Stimulated activated CD8-positive, alpha-beta memory T cell treated with anti-CD3 and anti-CD28 coated beads, Interleukin-7, amount 100 ng/mL, for 4 hours (primary cell): ENCODE data around the gene ANXA3.
"Not testable (repeated sequence)": the region's sequence is repeated elsewhere in the genome, so short reads cannot be mapped to it uniquely, and the experiment has no call there.

ENCODE experiments used
- DNase-seq, 2 donors: peaks; one replicate each; pipeline ENCODE4 v3.0.0-alpha.2; 2020; ENCODE audit warnings: low read depth in 2 of 2

The ANXA3 gene

DNA sequence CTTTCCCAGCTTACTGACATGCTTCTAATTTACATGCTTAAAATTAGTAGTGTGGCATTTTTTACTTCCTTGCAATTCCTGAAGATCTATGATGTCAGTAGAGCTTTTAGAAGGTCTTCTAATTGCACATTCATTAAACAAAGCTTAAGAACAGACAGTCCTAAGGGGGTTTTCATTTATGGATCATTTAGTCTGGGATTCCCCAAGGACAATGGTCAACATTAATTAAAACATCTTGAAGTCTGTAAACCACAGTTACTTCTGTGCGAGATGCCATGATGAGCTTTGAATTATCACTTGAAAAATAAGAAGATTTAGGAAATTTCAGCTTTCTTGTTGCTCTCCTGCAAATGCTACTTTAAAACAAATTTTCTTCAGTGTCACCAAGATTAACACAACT lies 20.2 kb downstream of the ANXA3 start:
- no peak for DNase-seq

DNA sequence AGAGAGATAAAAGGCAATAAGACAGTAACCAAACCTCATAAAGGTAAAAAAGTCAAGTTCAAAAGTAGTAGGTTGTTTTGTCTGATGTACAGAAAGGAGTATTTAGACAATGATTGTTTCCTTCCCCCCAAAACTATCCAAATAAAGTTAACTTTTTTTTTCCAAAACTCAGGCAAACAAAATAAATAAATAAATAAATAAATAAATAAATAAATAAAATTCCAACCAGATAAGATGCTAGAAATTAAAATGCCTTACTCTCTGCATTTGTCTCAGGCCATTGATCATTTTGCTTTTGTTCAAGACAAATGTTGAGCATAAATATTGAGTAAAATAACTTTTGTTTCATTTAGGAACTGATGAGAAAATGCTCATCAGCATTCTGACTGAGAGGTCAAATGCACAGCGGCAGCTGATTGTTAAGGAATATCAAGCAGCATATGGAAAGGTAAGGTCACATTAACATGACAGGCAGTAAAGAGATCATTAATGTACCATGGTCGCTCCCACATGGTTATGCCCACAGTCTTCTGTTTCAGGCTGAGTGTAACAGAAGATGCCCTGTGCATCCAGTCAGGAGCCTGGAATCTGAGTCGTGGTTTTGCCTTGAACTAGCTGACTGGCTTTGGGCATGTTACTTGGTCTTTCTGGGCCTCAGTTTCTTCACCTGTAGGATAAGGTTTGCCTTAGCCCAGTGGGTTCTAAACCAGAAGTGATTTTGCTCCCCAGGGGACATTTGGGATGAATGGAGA lies 27.3 kb downstream of the ANXA3 start:
- DNase-seq = no peak

DNA sequence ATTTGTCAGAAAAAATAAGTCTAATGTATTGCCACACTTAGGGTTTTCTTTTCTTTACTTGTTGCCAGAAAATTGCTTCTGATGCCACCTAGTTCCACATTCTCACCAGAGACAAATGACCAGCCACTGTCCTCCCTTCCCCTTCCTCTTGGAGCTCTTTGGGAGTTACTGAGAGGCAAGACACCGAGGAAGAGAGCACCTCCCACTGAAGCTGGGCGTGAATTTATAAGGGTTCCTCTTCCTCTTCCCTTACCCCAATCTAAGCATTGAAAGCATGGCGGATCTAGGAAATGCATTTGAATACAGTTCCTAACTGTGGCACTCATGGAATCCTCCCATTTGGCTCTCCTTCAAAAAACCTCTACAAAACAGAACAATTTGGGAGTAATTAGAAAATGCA lies 30.0 kb downstream of the ANXA3 start:
- no peak for DNase-seq

DNA sequence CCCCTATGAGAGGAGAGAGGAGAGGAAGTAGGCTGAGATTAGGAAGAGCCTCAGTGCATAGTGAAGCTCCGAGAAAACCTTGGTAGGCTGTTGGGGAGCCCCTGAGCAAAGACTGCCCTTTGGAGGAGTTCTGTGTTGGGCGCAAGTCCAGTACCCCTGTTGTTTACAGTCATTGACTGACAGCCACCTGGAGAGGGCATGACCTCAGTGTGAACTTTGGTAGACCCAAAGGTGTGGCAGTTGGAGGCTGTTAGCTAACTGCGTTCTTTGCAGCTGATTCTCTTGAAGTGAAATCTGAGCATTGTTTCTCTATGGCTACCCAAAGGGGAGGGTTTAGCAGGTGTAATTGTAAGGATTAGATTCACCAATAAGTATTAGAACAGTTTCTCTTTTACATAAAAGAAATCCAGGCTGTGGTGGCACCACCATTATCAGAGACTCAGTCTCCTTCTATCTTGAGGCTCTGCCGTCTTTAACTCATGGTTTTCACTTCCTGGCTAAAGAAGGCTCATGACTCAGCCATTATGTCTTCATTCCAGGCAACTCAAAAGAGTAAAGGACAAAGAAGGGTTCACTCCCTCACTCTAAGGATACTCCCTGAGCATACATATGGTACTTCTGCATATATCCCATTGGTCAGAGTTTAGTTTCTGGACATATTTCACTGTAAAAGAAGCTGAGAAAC lies 33.4 kb downstream of the ANXA3 start:
- DNase-seq = no peak

DNA sequence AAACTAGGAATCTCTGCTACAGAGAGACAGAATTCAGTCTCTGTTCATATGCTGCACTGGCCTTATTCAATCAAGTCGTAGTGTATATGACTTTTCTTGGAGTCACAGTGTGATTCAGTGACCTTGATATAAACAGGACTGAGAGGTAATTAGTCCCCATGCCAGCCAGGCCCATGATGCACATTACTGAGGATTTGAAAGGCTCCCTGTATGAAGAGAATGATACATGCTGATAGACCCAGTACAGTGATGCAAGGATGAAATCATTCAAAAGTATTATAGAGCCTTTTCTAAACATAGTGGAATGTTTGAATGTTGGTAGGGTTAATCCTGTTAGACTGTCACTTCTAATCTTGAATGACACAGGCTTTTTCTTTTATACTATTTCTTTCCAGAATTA lies 34.1 kb downstream of the ANXA3 start:
- no peak for DNase-seq

DNA sequence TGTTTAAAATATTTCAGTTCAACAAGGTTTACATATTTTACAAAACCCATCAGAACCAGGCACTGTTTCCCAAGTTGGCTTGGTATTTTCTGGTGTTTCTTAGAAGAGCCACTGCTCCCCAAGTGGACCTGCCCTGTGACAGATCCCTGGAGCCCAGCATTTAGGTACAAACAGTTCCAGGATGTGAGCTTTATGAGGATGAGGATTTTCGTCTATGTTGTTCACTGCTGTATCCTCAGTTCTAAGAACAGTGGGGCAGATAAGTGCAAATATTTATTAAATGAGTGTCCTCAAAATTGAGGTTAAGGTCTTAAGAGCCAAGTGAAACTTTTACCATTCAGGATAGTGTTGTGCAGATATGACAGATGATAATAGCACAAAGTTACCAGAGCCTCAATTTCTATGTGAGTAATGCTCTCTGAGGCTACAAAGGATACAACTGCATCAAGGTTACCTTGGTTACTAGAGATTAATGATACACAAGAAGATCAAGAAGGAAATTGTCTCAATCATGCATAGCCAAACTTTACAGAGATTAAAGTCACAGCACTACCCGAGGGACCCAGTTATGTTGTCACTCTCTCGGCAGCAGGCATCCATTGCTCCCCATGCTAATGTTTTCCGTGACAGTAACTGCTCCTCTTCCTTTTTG lies 37.5 kb downstream of the ANXA3 start:
- DNase-seq = no peak

DNA sequence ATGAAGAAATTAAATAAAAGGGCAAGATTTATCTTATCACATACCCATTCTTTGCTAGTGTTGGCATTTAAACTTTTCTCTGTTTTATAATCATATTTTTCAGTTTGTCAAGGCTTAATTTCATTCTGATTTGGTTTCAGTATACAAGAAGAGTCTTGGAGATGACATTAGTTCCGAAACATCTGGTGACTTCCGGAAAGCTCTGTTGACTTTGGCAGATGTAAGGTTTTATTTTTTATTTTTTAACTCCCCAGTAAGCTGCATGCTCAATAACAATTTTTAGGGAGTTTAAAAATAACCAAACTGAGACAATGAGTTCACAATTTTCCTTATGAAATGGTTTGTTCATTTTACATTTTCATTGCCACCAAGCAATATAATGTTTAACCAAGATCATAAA lies 39.8 kb downstream of the ANXA3 start:
- no peak for DNase-seq

DNA sequence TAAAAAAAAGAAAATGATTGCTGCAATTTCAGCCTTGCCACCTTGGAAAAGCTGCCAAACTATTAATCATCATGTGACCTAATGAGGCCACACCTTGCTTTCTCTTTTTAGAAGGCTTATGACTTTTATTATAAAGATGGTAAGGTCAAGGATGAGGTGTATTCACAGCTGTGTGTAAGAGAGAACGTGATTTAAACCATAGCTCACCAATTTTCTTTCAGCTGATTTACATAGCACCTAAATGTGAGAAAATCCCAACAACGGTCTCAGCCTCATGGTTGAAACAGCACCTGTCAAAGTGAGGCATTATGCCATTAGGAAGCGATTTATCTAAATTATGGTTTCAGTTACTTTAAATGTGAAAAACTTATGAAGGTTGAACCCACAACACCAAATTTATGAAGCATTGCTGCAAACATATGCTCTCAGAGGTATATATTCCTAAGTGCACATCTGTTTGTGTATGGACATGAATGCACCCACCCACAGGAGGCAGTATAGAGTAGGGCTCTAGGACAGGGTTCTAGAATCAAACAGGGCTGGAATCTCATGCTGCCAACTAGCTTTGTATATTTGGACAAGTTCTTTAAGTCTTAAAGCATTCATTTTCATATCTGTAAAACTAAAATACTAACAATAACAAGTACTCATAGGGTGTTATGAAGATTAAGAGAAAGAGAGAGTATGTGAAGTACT lies 40.7 kb downstream of the ANXA3 start:
- DNase-seq = no peak

DNA sequence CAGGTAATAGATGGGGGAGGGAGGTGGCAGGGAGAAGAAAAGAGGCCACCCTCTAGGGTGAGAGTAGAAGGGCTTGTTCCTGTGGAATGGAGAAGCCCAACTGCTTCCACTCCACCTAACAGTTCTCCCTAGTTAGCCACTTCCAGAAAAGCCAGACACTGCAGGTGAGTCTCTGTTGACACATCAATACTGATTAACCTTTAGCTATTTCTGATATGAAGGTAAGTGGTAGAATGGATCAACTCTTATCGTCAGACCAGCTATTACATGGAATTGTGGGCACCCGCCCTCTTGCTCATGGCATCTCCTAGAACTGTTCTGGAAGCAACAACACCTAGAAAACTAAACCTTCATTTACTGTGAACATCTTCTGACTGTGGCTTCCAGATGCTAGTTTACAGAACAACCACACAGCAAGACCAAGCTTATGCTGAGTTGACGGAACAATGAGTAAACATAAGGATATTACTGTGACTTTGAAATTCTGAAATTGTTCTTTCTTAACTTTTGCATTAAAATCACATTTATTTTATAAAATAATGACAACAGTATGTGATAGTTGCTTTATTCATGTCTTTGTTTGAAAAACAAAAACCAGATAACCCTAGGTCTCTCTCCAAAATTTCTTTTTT lies 44.7 kb downstream of the ANXA3 start:
- no peak for DNase-seq

DNA sequence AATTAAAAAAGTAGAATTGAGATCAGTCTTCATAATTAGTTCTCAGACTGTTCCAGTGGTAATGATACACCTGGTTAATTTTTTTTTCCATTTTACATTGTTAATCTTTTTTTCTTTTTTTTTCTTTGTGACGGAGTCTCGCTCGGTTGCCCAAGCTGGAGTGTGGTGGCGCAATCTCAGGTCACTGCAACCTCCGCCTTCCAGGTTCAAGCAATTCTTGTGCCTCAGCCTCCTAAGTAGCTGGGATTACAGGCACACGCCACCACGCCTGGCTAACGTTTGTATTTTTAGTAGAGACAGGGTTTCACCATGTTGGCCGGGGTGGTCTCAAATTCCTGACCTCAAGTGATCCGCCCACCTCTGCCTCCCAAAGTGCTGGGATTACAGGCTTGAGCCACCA lies 46.9 kb downstream of the ANXA3 start:
- not testable (repeated sequence) for DNase-seq

DNA sequence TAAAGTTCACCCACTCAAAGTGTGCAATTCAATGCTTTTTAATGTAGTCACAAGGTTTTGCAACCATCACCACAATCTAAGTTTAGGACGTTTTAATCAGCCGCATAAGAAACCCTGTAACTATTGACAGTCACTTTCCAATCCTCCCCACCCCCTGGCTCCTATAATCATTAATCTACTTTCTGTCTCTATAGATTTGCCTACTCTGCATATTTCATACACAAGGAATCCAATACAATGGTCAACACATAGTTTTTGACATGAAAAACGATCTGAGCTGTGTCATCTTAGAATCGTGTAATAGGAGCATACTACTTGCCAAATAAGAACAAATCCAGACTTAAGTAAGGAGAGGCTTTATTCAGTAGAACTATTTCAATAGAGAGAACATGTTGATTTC lies 47.6 kb downstream of the ANXA3 start:
- DNase-seq = no peak

DNA sequence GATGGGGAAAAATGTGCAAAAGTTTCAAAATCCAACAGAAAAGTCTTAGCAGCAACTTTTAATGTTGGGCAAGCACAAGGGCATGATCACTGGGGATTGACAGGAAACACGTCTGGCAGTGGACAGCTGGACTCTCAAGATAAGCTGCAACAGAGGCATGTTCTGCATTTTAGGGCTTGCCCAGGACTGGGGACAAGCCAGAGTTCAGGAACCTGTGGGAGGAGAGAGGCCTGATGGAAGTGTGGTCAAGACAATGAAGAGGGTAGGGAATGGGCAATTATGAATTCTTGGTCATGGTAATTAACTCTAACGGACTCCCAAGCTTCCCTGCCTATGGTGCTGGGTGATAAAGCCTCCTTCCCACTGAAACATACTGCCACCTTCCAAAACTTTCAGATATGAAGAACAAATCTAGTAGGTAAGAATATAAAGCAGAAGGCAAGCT lies 48.4 kb downstream of the ANXA3 start:
- DNase-seq = no peak

DNA sequence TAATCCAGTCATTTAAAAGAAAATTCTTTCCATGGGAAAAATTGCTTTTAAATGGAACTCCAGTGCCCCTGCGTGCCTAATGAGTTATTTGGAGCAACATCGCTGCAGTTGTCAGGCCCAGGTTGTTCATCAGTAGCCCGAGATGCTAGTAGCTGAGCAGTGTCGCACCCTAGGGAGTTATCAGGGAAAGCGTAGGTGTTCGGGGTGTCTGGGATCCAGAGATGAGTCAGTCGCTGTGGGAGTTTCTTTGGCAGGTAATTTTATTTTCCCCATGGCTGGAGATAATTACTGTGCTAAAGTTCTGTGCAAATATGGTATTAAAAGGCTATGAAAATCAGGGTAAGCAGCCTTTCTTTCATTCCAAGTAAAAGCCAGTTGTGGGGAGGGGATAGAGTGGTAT lies 49.4 kb downstream of the ANXA3 start:
- no peak for DNase-seq

DNA sequence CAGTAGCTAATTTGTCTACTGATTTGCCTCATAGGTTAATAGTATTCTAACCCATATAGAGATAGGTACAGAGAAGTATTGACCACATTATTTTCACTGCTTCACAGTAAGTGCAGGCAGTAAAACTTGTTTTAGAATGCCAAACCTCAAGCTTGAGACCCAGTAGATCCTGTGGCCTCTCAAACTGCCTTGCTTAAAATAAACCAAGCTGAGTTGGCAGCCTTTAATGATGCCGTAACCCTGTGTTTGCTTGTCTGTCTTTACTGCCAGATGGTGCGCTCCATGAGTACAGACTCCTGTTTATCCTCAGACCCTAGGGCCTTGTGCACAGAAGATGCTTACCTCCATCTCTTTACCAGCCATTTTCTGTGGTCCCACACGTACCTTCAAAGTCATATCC lies 50.8 kb downstream of the ANXA3 start:
- no peak for DNase-seq

DNA sequence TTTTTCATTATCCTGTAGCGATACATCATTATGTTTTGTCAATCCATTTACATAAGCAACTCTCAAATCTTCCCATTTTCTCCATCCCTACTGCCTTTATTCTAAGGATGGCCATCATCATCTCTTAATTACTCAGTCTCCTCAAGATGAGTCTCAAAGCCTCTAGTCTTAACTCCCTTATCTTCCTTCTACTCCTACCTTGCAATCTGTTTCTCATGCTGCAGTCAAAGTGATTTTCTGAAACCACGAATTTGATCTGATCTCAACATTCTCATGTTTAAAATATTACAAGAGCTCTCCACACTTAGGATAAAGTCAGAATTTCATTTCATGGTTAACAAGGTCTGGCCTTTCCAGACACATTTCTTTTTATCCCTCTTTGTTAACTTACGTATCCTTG lies 51.8 kb downstream of the ANXA3 start:
- DNase-seq = no peak

DNA sequence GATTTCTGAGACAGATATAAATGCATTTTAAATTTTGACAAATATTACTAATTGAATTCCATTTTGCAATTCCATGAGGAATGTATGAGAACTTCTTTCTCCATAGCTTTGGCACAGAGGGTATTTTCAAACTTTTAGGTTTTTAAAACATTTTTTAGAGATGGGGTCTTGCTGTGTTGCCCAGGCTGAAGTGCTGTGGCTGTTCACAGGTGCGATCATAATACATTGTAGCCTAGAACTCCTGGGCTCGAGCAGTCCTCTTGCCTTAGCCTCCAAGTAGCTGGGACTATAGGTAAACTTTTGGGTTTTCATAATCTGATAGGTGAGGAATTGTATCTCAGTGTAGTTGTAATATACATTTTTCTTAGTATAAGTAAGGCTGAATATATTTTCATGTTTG lies 53.4 kb downstream of the ANXA3 start:
- no peak for DNase-seq

DNA sequence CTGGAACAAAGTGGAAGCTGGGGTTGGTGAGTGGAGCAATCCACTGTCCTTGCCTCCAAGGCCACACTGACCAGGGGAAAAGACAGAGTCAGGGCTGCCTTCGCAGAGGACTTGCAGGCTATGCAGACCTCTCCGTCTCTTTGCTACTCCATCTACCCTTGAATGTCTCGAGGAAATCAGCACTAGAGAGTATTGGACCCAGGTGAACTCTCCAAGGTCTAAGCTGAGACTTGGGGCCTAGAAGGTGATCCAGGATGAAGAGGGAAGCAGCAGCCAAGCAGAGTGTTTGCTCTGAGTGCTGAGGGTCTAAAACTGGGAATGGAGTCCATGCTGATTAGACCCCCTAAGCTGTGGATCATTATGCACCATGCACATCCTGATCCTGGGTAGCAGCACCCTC lies 54.5 kb downstream of the ANXA3 start:
- no peak for DNase-seq

DNA sequence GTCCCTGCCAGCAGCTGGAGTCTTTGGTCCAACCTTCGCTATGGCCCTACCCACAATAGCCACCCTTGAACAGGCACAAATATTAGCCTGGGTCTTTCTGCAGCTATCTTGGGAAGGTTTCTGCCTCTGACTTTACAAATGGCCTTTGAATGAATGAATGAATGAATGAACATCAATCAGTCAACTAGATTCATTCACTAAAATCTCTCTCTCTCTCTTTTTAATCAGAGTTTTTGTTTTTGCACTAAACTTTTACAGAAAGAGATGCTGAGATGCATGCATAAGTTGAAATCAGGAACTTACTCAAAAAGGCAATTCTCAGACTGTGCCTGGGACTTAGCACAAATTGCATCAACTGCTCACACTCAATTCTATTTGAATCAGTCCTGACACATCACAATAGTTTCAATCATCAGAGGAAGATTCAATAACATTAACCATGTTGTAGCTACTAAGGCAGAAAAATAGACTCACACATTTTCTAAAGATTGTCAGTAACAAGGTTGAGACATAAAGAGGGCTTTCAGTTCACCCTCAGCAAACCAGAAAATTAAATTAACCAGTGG lies 55.0 kb downstream of the ANXA3 start:
- DNase-seq = no peak

DNA sequence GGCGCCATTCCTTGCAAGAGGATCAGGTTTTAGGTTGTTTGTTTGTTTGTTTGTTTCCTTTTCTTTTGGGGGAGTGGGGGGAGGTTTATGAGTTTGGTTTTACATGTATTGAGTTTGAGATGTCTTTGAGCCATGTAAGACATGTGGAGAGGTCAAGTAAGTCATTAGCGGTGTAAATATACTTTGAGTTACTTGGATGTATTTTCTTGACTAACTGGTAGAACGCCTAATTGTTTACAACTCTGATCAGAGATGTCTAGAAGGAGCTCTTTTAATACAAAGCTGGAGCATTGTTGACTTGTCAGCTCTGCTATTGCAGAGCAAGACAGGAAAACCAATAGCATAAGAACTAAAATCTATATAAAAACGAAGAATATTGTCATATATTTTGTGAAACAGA lies 57.1 kb downstream of the ANXA3 start:
- DNase-seq = no peak

DNA sequence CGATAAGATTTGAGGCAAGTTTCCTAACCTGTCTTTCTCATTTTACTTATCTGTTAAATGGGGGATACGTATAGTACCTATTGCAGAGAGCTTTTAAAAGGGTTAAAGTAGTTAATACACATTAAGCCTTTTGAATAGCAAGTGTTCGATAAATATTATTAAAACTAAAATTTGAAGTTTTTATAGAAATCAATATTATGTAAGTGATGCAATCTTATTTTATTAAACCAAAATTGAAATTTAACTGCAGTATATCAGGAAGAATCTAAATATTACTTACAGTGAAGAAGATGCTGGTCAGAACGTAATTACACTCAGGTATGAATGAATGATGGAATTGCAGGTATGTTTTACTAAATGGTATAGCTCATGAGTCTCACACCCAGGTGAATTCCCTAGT lies 58.0 kb downstream of the ANXA3 start:
- no peak for DNase-seq

DNA sequence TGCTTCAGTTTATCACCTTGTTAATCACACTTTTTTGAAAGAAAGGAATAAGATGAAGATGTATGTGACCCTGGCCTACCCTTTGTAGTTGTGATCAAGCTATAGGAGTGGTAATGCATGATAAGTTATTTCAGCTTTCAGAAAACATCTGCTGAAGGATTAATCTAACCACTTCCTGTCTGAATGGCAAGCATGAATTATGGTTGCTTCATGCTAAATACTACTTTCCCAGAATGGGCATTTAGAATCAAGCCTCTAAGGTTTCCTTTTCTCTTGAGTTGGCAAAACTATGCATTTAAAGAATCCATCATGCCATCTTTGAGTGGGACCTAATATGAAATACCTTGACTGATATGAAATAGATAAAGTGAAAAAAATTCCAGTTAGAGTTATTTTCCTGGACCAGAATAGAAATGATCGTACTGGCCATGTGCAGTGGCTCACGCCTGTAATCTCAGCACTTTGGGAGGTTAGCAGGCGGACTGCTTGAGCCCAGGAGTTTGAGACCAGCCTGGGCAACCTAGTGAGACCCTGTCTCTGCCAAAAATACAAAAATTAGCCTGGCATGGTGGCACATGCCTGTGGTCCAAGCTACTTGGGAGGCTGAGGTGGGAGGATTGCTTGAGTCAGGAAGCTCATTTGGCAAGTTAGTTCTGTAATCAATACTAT lies 59.1 kb downstream of the ANXA3 start:
- no peak for DNase-seq
